HG03521 (cell line): Measurements from ENCODE around the gene TCEANC.
"Not testable (repeated sequence)": the region's sequence is repeated elsewhere in the genome, so short reads cannot be mapped to it uniquely, and the experiment has no call there.

Experiments used
- ATAC-seq: cut with Tn5 transposase; IDR thresholded peaks from one replicate; pipeline ENCODE4 v1.9.1; 2021; ENCODE audit warnings: mild to moderate bottlenecking, moderate library complexity; ENCODE audit not compliant: unreplicated experiment

TCEANC gene

DNA sequence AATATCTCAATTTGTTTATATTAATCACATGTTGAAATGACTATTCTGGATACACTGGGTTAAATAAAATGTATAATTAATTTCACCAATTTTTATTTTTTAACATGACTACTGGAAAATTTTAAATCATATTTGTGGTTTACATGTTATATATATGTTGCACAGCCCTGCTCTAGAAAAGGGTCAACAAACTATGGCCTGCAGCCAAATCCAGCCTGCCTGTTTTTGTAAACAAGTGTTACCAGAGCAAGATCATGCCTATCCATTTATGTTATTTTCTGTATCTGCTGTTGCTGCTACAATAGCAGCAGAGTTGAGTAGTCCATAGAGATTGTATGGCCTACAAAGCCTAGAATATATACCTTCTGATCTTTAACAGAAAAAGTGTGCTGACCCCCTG, 1.2 kb downstream of the TCEANC start:
- ATAC-seq = no peak

- ATAC-seq = no peak
Observed at GRCh38 chrX:13655674-13656073, 2.7 kb downstream of the TCEANC start.

- ATAC-seq = no peak
Observed at GRCh38 chrX:13658602-13659001, 5.7 kb downstream of the TCEANC start.

DNA sequence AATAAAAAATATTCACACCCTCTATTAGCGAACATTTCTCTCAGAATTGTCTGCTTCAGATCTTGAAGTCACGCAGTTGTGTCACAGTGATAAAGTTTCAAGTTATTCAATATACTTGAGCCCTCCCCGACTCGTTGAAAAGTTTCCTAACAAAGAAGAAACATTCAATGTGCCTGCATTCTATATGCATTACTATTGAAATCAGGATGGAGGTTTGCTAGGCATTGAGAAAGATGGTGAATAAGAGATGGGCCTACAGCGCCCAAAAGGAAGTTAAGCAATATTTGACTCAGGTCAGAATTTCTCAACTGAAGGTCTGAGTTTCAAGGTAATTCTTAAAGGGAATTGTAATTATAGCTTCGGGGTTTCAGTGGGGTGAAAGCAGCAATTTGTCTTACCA, 6.1 kb downstream of the TCEANC start:
- ATAC-seq = no peak

- no peak for ATAC-seq
Observed at GRCh38 chrX:13661735-13662288, 8.9 kb downstream of the TCEANC start.

DNA sequence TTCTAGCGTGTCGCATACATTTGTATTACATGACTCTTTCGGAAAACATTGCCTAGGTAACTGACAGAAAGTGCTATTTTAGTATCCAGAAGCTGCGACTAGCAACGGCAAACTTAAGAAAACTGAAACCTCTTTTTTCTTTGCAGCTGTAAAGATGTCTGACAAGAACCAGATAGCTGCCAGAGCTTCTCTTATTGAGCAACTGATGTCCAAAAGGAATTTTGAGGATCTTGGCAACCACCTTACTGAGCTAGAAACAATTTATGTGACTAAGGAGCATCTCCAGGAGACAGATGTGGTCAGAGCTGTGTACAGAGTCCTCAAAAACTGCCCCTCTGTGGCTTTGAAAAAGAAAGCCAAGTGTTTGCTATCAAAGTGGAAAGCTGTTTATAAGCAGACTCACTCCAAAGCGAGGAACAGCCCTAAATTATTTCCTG, 9.4 kb downstream of the TCEANC start:
- no peak for ATAC-seq

DNA sequence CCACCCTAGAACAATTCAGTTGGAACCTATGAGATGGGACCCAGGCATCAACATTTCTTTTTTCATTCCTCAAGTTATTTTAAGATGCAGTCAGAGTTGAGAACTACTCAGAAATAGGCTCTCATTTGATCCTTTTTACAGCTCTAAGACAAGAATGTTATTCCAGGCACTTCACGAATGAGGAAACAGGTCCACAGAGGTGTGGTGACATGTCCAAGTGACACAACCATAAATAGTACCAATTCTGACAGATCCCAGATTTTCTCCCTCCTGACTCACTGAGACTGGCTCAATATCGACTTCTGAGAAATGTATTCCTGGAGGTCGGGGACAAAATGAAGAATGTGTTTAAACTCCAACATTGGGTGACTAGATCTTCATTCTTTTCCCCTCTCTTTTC, 11.1 kb downstream of the TCEANC start:
- ATAC-seq = no peak

DNA sequence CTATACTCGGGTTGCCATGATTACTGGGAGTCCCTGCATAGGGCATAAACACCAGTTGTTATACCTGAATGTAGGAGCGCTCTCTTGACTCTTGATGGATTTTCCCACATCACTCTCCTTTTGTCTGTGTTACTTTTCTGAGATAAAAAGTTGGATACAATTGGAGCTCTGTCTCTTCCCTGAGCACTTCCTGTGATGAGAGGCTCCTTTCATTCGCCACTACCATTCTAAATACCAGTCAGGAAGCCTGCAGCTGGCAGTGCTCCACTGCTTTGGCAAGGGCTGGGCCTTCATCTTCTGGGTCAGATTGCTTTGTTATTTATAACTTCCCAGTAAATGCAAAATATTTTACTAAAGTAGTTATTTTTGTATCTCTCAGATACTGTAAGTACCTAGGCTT, 13.9 kb downstream of the TCEANC start:
- no peak for ATAC-seq

DNA sequence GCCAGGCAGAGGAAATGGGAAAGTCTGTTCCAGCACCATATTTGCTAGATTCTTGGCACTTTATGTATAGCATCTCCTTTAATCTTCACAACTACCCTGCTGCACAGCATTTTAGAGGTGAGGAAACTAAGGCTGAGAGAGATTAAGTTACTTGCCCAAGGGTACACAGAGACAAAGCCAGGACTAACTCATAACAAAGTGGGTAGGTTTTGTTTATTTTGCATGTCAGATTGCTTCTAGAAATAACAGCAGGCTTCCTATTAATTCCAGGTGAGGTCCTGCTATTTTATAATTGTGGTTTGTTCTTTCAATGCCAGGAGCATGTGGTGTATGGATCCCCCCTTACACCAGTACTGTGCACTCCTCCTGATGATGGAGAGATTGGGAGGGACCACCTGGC, 15.0 kb downstream of the TCEANC start:
- no peak for ATAC-seq

DNA sequence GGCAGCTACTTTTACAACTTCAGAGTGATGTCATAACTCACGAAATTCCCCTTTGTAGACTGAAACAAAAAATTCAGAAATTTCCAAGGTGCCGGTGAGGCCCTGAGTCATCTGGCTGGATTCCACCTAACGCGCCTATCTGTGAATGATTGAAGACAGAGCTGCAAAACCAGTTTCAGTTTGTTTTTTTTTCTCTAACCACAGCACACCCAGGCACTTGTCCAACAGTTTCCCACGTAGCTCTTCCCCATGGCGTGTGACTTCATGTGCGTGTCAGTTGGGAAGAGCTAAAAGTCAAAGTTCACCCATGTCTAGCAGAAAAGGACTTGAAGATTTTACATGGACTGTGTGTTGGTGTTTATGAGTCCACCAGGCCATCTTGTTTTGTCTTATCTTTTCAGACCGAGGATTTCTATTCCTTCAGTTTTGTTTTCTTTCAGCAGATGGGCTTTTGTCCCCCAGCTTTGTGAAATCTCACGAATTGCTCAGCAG, 16.4 kb downstream of the TCEANC start:
- ATAC-seq = peak; percentile 61

- ATAC-seq = not testable (repeated sequence)
Observed at GRCh38 chrX:13669755-13670154, 16.8 kb downstream of the TCEANC start.

GRCh38 chrX:13670197-13670596, 17.3 kb downstream of the TCEANC start:
- no peak for ATAC-seq

DNA sequence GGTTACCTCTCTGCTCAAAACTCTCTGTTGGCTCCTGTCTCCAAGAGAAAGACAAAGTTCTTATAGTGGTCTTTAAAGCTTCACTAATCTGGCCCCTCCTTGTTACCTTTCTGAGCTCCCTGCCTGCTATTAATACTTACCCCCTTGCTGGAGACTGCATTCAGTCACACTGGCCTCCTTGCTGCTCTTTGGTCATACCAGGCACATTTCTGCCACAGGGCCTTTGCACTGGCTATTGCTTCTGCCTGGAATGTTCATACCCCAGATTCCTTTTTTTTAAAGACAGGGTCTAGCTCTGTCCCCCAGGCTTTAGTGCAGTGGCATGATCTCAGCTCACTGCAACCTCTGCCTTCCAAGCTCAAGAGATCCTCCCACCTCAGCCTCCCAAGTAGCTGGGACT, 20.1 kb downstream of the TCEANC start:
- ATAC-seq = no peak

GRCh38 chrX:13676885-13677284, 23.9 kb downstream of the TCEANC start:
- no peak for ATAC-seq

DNA sequence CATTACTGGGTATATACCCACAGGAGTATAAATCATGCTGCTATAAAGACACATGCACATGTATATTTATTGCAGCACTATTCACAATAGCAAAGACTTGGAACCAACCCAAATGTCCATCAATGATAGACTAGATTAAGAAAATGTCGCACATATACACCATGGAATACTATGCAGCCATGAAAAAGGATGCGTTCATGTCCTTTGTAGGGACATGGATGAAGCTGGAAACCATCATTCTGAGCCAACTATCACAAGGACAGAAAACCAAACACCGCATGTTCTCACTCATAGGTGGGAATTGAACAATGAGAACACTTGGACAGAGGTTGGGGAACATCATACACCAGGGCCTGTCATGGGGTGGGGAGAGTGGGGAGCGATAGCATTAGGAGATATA, 26.8 kb downstream of the TCEANC start:
- ATAC-seq = not testable (repeated sequence)

DNA sequence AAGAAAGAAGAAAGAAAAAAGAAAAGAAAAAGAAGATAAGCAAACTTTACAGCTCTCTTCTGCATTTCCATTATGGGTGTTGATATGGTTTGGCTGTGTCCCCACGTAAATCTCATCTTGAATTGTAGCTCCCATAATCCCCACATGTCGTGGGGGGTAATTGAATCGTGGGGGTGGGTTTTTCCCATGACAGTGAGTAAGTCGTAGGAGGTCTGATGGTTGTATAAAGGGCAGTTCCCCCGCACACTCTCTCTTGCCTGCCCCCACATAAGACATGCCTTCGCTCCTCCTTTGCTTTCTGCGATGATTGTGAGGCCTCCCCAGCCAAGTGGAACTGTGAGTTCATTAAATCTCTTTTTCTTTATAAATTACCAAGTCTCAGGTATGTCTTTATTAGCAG, 28.7 kb downstream of the TCEANC start:
- no peak for ATAC-seq

DNA sequence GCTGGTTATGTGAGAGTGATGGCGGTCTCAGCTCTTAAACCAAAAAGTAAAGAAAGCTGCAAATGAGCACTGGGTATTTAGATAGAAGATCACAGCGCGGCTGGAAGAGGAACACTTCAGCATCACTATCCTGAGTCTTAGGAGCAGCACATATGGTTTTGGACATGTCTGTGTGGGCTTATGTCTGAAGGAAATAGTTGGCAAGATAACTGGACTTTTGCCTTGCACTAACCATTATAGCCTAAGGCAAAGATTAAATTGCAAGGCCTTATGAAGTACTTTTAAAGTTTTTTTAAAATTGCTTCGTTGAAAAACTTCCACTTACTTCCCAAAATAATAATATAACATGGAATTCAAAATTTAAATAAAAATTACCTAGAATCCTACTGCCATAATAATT, 31.4 kb downstream of the TCEANC start:
- ATAC-seq = no peak

GRCh38 chrX:13685126-13685763, 32.3 kb downstream of the TCEANC start:
- ATAC-seq = no peak

DNA sequence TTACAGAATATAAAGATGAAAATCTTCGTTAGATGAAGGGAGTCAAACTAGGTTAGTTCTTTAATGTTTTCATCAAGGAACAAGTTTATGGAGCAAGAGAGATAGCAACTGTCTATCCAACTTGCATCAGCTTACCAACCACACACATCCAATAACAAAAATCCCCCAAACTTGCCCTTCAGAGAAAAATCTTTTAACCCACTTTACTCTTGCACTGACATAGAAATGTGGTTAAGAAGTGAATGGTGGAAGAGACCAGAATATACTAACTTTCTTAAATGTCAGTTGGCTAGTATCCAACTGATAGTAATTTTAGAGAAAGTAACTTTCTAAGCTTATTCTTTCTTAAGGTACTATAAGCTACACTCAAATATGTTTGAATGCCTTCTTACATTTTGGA, 34.3 kb downstream of the TCEANC start:
- no peak for ATAC-seq

- no peak for ATAC-seq
Observed at GRCh38 chrX:13688384-13688957, 35.5 kb downstream of the TCEANC start.

- peak; percentile 76 for ATAC-seq
Observed at GRCh38 chrX:13688958-13689740, 36.2 kb downstream of the TCEANC start, which contains the start of gene RAB9A. Gene RAB9A, plus strand, starts transcription at chrX:13689128. Its CDS starts 19,619 bp downstream, at chrX:13708747.
